ENCODE data around the gene AFF3. TPM values are rescaled to one million over a fixed set of nuclear protein-coding genes. Genes with fewer than 3 reads are reported as not detected.

The AFF3 gene
- total and polyA plus RNA-seq, 10 of the 15 experiments (the other 5 are each of a cell fraction or from before 2014, with no cell fraction given): 0.26 to 5.5 (median 3.0) TPM

GRCh38 chr2:99806758-99807157 is 335.6 kb downstream of the AFF3 start:
- RAD21 ChIA-PET (ENCODE audit: unreplicated experiment): no interaction called here
- Histone ChIP-seq H3K4me1 (ENCODE audit: control insufficient read depth, insufficient read depth, low read length) (no peaks in the 10 kb centered on the region), H3K27me3 (replicated peaks in 1 of 2; ENCODE audit: control insufficient read depth in 2 of 2, insufficient read depth in 2 of 2, low read length in 1 of 2) (peaks cover 0 to 1% of the 10 kb centered on the region in 2 experiments; a peak in 1 of 4 replicates), H3K9ac (ENCODE audit: control insufficient read depth, insufficient read depth, low read length) (no peak overlapping the region), H3K36me3 (ENCODE audit: control insufficient read depth in 2 of 2, insufficient read depth in 2 of 2, low read length in 1 of 2) (no peaks in the 10 kb centered on the region), H2AFZ (ENCODE audit: control insufficient read depth, low read depth, low read length) (no peak overlapping the region), H3K4me2 (ENCODE audit: control insufficient read depth, insufficient read depth) (no peak overlapping the region), H3K79me2 (ENCODE audit: control insufficient read depth, insufficient read depth, low read length) (no peaks in the 10 kb centered on the region), H4K20me1 (ENCODE audit: control insufficient read depth, insufficient read depth) (no peaks in the 10 kb centered on the region), H3K9me3 (replicated peaks; ENCODE audit: control insufficient read depth, insufficient read depth, low read length) (no peaks in the 10 kb centered on the region), H3K4me3 (no peak overlapping the region), H3K27ac (ENCODE audit: control insufficient read depth, insufficient read depth) (no peak overlapping the region)
- CTCF ChIA-PET: no interaction called here
- ATAC-seq (no peak), FAIRE-seq (no peak), DNase-seq (ENCODE audit: low read depth, low spot score) (no peak)
- intact Hi-C loops (cut with micrococcal nuclease; ENCODE audit: unreplicated experiment): no loop called here
- SMC1A ChIA-PET (ENCODE audit: uncharacterized antibody, unreplicated experiment): no interaction called here
- in situ Hi-C loops (cut with MboI): no loop called here
- 38% methylated on average over 4 of the region's 4 CpGs for WGBS (ENCODE audit: insufficient coverage, insufficient replicate concordance, low lambda C conversion rate, missing lambda C conversion rate)
- POLR2A ChIA-PET: no interaction called here
- BruUV-seq (replicated peaks): no TSS peak
- no peak for TF ChIP-seq MYB (IDR thresholded peaks at IDR 0.05; ENCODE audit: borderline replicate concordance, low read depth, low read length)
- TF ChIP-seq SRF (IDR thresholded peaks at IDR 0.05; ENCODE audit: low read depth in 2 of 2, low read length in 2 of 2): no peak
- no peak for TF ChIP-seq ETV6 (conservative IDR thresholded peaks at IDR 0.05 in 1 of 2, IDR thresholded peaks at IDR 0.05 in 1 of 2; ENCODE audit: borderline replicate concordance in 1 of 2, low read depth in 1 of 2)
- no peak for TF ChIP-seq CHD1 (IDR thresholded peaks at IDR 0.05; ENCODE audit: low read depth, low read length)
- TF ChIP-seq KDM1A (IDR thresholded peaks at IDR 0.05; ENCODE audit: borderline replicate concordance): no peak
- no peak for TF ChIP-seq CEBPB (IDR thresholded peaks at IDR 0.05; ENCODE audit: borderline replicate concordance in 1 of 2, low read depth in 2 of 2, low read length in 2 of 2)
- no peak for TF ChIP-seq NFXL1 (IDR thresholded peaks at IDR 0.05; ENCODE audit: borderline replicate concordance)
- TF ChIP-seq, protein P1, sequence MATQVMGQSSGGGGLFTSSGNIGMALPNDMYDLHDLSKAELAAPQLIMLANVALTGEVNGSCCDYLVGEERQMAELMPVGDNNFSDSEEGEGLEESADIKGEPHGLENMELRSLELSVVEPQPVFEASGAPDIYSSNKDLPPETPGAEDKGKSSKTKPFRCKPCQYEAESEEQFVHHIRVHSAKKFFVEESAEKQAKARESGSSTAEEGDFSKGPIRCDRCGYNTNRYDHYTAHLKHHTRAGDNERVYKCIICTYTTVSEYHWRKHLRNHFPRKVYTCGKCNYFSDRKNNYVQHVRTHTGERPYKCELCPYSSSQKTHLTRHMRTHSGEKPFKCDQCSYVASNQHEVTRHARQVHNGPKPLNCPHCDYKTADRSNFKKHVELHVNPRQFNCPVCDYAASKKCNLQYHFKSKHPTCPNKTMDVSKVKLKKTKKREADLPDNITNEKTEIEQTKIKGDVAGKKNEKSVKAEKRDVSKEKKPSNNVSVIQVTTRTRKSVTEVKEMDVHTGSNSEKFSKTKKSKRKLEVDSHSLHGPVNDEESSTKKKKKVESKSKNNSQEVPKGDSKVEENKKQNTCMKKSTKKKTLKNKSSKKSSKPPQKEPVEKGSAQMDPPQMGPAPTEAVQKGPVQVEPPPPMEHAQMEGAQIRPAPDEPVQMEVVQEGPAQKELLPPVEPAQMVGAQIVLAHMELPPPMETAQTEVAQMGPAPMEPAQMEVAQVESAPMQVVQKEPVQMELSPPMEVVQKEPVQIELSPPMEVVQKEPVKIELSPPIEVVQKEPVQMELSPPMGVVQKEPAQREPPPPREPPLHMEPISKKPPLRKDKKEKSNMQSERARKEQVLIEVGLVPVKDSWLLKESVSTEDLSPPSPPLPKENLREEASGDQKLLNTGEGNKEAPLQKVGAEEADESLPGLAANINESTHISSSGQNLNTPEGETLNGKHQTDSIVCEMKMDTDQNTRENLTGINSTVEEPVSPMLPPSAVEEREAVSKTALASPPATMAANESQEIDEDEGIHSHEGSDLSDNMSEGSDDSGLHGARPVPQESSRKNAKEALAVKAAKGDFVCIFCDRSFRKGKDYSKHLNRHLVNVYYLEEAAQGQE (IDR thresholded peaks at IDR 0.05; ENCODE audit: low read depth, low read length): no peak
- TF ChIP-seq, protein P2, sequence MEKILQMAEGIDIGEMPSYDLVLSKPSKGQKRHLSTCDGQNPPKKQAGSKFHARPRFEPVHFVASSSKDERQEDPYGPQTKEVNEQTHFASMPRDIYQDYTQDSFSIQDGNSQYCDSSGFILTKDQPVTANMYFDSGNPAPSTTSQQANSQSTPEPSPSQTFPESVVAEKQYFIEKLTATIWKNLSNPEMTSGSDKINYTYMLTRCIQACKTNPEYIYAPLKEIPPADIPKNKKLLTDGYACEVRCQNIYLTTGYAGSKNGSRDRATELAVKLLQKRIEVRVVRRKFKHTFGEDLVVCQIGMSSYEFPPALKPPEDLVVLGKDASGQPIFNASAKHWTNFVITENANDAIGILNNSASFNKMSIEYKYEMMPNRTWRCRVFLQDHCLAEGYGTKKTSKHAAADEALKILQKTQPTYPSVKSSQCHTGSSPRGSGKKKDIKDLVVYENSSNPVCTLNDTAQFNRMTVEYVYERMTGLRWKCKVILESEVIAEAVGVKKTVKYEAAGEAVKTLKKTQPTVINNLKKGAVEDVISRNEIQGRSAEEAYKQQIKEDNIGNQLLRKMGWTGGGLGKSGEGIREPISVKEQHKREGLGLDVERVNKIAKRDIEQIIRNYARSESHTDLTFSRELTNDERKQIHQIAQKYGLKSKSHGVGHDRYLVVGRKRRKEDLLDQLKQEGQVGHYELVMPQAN (conservative IDR thresholded peaks at IDR 0.05): no peak
- no peak for TF ChIP-seq HDGF (IDR thresholded peaks at IDR 0.05)
- TF ChIP-seq RELA (IDR thresholded peaks at IDR 0.05; ENCODE audit: borderline replicate concordance, partially characterized antibody): no peak
- no peak for TF ChIP-seq ELK1 (IDR thresholded peaks at IDR 0.05; ENCODE audit: low read depth, low read length)
- TF ChIP-seq FOXM1 (IDR thresholded peaks at IDR 0.05; ENCODE audit: low read depth, low read length): no peak
- TF ChIP-seq MTA3 (IDR thresholded peaks at IDR 0.05; ENCODE audit: borderline replicate concordance, low read length): no peak
- TF ChIP-seq PAX8 (IDR thresholded peaks at IDR 0.05): no peak
- TF ChIP-seq NFYB (IDR thresholded peaks at IDR 0.05; ENCODE audit: insufficient read depth, low read depth, low read length): no peak

Data from GM12878 (cell line).